Measurements from ENCODE around the gene PSRC1. TPM values are rescaled to one million over a fixed set of nuclear protein-coding genes. Genes with fewer than 3 reads are reported as not detected.
A peak's percentile ranks its signal among the peaks of the same experiment; 100 is the strongest.

Gene PSRC1
- total RNA-seq, 1 experiment from 2014 or later: 60.3 TPM

DNA sequence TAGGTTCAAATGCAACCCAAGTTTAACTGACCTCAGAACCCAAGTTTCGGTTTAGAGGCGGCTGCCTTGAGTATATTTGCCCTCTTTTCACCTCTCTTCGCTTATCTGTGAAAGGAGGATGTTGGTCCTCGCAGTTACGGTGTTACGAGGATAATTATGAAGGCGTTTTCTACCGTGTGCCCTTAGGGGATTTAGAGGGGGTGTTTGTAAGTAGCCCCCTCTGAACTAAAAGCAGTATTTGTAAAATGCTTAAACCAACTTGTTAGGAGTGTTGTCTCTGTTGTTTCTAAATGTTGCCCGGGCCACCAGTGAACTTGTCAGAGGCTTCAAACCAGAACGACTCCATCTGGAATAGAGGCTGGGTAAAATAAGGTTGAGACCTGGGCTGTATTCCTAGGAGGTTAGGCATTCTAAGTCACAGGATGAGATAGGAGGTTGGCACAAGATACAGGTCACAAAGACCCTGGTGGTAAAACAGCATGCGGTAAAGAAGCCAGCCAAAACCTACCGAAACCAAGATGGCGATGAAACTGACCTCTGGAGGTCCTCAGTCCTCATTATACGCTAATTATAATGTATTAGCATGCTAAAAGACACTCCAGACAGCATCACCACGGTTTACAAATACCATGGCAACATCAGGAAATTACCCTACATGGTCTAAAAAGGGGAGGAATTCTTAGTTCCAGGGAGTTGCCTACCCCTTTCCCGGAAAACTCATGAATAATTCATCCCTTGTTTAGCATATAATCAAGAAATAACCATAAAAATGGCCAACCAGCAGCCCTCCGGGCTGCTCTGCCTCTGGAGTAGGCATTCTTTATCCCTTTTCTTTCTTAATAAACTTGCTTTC, 1.0 kb upstream of the PSRC1 start:
- H3K4me1 Mint-ChIP-seq: peaks cover 35 to 45% of the 10 kb centered on the region in 2 experiments
- no peak overlapping the region for H2BK15ac ChIP-seq (ENCODE audit: low read depth, low read length)
- H3K23ac ChIP-seq (ENCODE audit: insufficient read length, low read depth, low read length): no peak overlapping the region
- peak overlapping the region; percentile 18 for H4K5ac ChIP-seq (ENCODE audit: insufficient read length, low read depth, low read length)
- peaks cover 18 to 25% (median 22%) of the 10 kb centered on the region in 3 experiments for H3K36me3 Mint-ChIP-seq (ENCODE audit: insufficient read depth in 1 of 3, low read depth in 3 of 3)
- H3K79me2 ChIP-seq (ENCODE audit: insufficient read depth, low read length): peaks cover 2% of the 10 kb centered on the region; the same call in 1 of the 2 replicates
- no peak overlapping the region for H4K91ac ChIP-seq (ENCODE audit: insufficient read length, low read depth, low read length)
- H3K9me3 ChIP-seq (ENCODE audit: control insufficient read depth, low read depth, low read length): no peaks in the 10 kb centered on the region
- TF ChIP-seq, protein P1, sequence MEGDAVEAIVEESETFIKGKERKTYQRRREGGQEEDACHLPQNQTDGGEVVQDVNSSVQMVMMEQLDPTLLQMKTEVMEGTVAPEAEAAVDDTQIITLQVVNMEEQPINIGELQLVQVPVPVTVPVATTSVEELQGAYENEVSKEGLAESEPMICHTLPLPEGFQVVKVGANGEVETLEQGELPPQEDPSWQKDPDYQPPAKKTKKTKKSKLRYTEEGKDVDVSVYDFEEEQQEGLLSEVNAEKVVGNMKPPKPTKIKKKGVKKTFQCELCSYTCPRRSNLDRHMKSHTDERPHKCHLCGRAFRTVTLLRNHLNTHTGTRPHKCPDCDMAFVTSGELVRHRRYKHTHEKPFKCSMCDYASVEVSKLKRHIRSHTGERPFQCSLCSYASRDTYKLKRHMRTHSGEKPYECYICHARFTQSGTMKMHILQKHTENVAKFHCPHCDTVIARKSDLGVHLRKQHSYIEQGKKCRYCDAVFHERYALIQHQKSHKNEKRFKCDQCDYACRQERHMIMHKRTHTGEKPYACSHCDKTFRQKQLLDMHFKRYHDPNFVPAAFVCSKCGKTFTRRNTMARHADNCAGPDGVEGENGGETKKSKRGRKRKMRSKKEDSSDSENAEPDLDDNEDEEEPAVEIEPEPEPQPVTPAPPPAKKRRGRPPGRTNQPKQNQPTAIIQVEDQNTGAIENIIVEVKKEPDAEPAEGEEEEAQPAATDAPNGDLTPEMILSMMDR (conservative IDR thresholded peaks at IDR 0.05): no peak
- peak overlapping the region; percentile 57 for H2AK5ac ChIP-seq (ENCODE audit: insufficient read length, low read length)
- H2BK20ac ChIP-seq (ENCODE audit: low read depth, low read length, poor library complexity, severe bottlenecking): no peak overlapping the region
- peak overlapping the region; percentile 55 for H2BK5ac ChIP-seq (ENCODE audit: insufficient read length, low read length)
- H3K4me2 ChIP-seq (ENCODE audit: insufficient read depth, insufficient read length, low read length): peak overlapping the region; percentile 92
- peaks cover 5% of the 10 kb centered on the region for H3K79me1 ChIP-seq (ENCODE audit: insufficient read depth, low read depth, low read length, poor library complexity, severe bottlenecking)
- H3K9ac ChIP-seq (ENCODE audit: extremely low read depth, insufficient read length, low read length): peak overlapping the region; percentile 68
- peak overlapping the region; percentile 16 for H2BK12ac ChIP-seq (ENCODE audit: insufficient read length, low read depth, low read length)
- no peak for DNase-seq
- H4K8ac ChIP-seq (replicated peaks; ENCODE audit: insufficient read length, low read depth, low read length): peak overlapping the region; percentile 30
- no peaks in the 10 kb centered on the region for H3K27me3 ChIP-seq (ENCODE audit: insufficient read depth, low read length)
- H3K56ac ChIP-seq (ENCODE audit: insufficient read length, low read depth, low read length): no peak overlapping the region
- H3K18ac ChIP-seq (ENCODE audit: insufficient read length, low read depth, low read length): peak overlapping the region; percentile 86
- H3K4me3 Mint-ChIP-seq: peak overlapping the region; percentile 99 to 100
- peak overlapping the region; percentile 80 for H3K27ac ChIP-seq (ENCODE audit: insufficient read length, low read depth, low read length)
- WGBS (ENCODE audit: extremely low coverage, insufficient read length, low lambda C conversion rate): no CpG with 5 or more reads among the region's 17 CpGs
- H3K27me3 Mint-ChIP-seq (ENCODE audit: low read depth): no peaks in the 10 kb centered on the region; the same call in 1 of the 2 replicates
- peak overlapping the region; percentile 94; the same call in 1 of the 2 replicates for H3K14ac ChIP-seq (ENCODE audit: insufficient read depth, low read length)
- peaks cover 0 to 2% of the 10 kb centered on the region in 2 experiments; a peak in 3 of 5 replicates for H3K9me3 Mint-ChIP-seq
- H3K4ac ChIP-seq (ENCODE audit: low read depth, low read length): peak overlapping the region; percentile 31; the same call in 1 of the 2 replicates
- no peak overlapping the region for H2AFZ ChIP-seq (ENCODE audit: low read length)
- peaks cover 3% of the 10 kb centered on the region; the same call in 1 of the 2 replicates for H3K4me1 ChIP-seq (ENCODE audit: insufficient read depth, low read length)
- H2BK120ac ChIP-seq (ENCODE audit: low read depth, low read length, poor library complexity, severe bottlenecking): no peak overlapping the region
- peak overlapping the region; percentile 96 to 99 (median 99) for H3K27ac Mint-ChIP-seq
- peak overlapping the region; percentile 4 for H3T11ph ChIP-seq (ENCODE audit: low read length)
- H3K23me2 ChIP-seq (ENCODE audit: insufficient read length, low read depth, low read length, poor library complexity, severe bottlenecking): peaks cover 13% of the 10 kb centered on the region
- no peaks in the 10 kb centered on the region for H4K20me1 ChIP-seq (ENCODE audit: control insufficient read depth, insufficient read depth, insufficient read length)

Measured in H9 (cell line).